HG03045 (cell line): Measurements from ENCODE around the gene STARD3NL.
"Not testable (repeated sequence)": the region's sequence is repeated elsewhere in the genome, so short reads cannot be mapped to it uniquely, and the experiment has no call there.

Experiments
- ATAC-seq: cut with Tn5 transposase; IDR thresholded peaks from one replicate; pipeline ENCODE4 v1.9.1; 2021; ENCODE audit warnings: mild to moderate bottlenecking, moderate library complexity; ENCODE audit not compliant: unreplicated experiment

STARD3NL gene

GRCh38 chr7:38262026-38262425, 84.0 kb downstream of the STARD3NL start:
- not testable (repeated sequence) for ATAC-seq

- ATAC-seq, result no peak
Observed at GRCh38 chr7:38262545-38262944, 84.5 kb downstream of the STARD3NL start.

- not testable (repeated sequence) for ATAC-seq
Observed at GRCh38 chr7:38263274-38263673, 85.2 kb downstream of the STARD3NL start.

GRCh38 chr7:38264602-38265001, 86.6 kb downstream of the STARD3NL start:
- ATAC-seq, result not testable (repeated sequence)

GRCh38 chr7:38265958-38266357, 87.9 kb downstream of the STARD3NL start:
- ATAC-seq, result not testable (repeated sequence)

GRCh38 chr7:38269704-38270346, 91.8 kb downstream of the STARD3NL start:
- not testable (repeated sequence) for ATAC-seq

- ATAC-seq, result not testable (repeated sequence)
Observed at GRCh38 chr7:38270405-38270804, 92.4 kb downstream of the STARD3NL start.

- ATAC-seq, result no peak
Observed at GRCh38 chr7:38273286-38273995, 95.4 kb downstream of the STARD3NL start, which contains the start of gene TARP. Gene TARP, minus strand, starts transcription at chr7:38273636.

GRCh38 chr7:38274486-38274885, 96.4 kb downstream of the STARD3NL start:
- ATAC-seq, result no peak

GRCh38 chr7:38274927-38275620, 97.0 kb downstream of the STARD3NL start:
- no peak for ATAC-seq

- ATAC-seq, result no peak
Observed at GRCh38 chr7:38276096-38276877, 98.2 kb downstream of the STARD3NL start.

GRCh38 chr7:38280000-38280399, 102.0 kb downstream of the STARD3NL start:
- no peak for ATAC-seq
